MG63 (cell line): ENCODE data around the gene TOMT. TPM values are rescaled to one million over a fixed set of nuclear protein-coding genes. Genes with fewer than 3 reads are reported as not detected.

ENCODE experiments used
- DNase-seq: peaks from one replicate; pipeline ENCODE4 v3.0.0-alpha.2; 2020
- H3K27me3 ChIP-seq: fragments of 250-450 bp; sonication (Bioruptor Pico); 2 replicates; pipeline ENCODE4 v1.5.1; 2020; ENCODE audit warnings: mild to moderate bottlenecking, moderate library complexity
- H3K36me3 ChIP-seq: fragments of 250-450 bp; sonication (Bioruptor Pico); 2 replicates; pipeline ENCODE4 v1.5.1; 2020; ENCODE audit warnings: mild to moderate bottlenecking, moderate library complexity
- H3K4me3 ChIP-seq: fragments of 250-450 bp; sonication (Bioruptor Pico); 2 replicates; pipeline ENCODE4 v1.5.1; 2020; ENCODE audit warnings: mild to moderate bottlenecking, moderate library complexity
- H3K9me3 ChIP-seq: fragments of 250-450 bp; sonication (Bioruptor Pico); 2 replicates; pipeline ENCODE4 v1.5.1; 2020; ENCODE audit warnings: mild to moderate bottlenecking, moderate library complexity
- total RNA-seq: library from RNA; depleted of rRNA; stranded (reverse); fragments of >200 nt; shearing (Covaris generic); gene quantifications from 2 replicates; pipeline ENCODE4 v1.2.3, GENCODE V29; 2014; ENCODE audit warnings: low replicate concordance; rRNA removed

TOMT gene
- total RNA-seq: not detected in 2 replicates

DNA sequence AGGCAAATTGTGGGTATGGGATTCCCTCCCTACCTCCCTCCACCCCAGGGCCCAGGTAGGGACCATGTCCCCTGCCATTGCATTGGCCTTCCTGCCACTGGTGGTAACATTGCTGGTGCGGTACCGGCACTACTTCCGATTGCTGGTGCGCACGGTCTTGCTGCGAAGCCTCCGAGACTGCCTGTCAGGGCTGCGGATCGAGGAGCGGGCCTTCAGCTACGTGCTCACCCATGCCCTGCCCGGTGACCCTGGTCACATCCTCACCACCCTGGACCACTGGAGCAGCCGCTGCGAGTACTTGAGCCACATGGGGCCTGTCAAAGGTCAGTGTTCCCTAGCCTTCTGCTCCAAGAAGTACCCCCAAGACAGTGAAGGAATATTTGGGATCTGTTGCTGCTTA is at the start of gene TOMT:
TOMT (plus strand) TSS at position 37 of the 400 bp plus-strand sequence; CDS start at position 65, 28 bp downstream.
- Histone ChIP-seq H3K36me3 (peaks cover 38% of the 10 kb centered on the region), H3K27me3 (no peaks in the 10 kb centered on the region), H3K4me3 (no peak within 1 kb of the TSS), H3K9me3 (no peaks in the 10 kb centered on the region)
- no peak for DNase-seq

- DNase-seq: no peak
- Histone ChIP-seq H3K9me3 (no peaks in the 10 kb centered on the region), H3K27me3 (no peaks in the 10 kb centered on the region), H3K36me3 (peaks cover 49% of the 10 kb centered on the region), H3K4me3 (no peak overlapping the region)
Observed at GRCh38 chr11:72058416-72059034, 47.2 kb upstream of the TOMT start.

GRCh38 chr11:72061739-72062396 is 43.9 kb upstream of the TOMT start:
- Histone ChIP-seq H3K36me3 (peaks cover 58% of the 10 kb centered on the region), H3K27me3 (no peaks in the 10 kb centered on the region), H3K9me3 (no peaks in the 10 kb centered on the region), H3K4me3 (no peak overlapping the region)
- no peak for DNase-seq

DNA sequence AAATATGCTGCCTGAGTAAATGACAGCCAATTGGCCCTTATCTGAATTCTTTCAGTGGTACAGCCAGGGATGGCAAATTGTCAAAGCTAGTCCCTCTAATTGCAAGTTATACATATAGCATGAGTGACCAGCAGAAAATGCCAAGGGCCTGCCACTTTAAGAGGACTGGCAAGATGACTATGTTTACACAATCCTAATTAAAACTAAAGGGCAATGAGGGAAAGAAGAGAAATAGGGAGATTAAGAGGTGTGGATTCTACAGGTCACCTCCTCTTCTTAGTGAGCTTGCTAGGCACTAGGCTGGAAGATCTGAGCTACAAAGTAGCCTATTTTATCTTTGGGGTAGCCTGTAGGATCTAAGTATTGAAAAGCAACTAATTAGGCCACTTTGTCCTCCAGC is 38.9 kb upstream of the TOMT start:
- H3K9me3 ChIP-seq: no peaks in the 10 kb centered on the region
- DNase-seq: no peak
- no peak overlapping the region for H3K4me3 ChIP-seq
- peaks cover 71% of the 10 kb centered on the region for H3K36me3 ChIP-seq
- no peaks in the 10 kb centered on the region for H3K27me3 ChIP-seq

GRCh38 chr11:72067266-72067665 is 38.5 kb upstream of the TOMT start:
- peaks cover 68% of the 10 kb centered on the region for H3K36me3 ChIP-seq
- H3K27me3 ChIP-seq: no peaks in the 10 kb centered on the region
- H3K9me3 ChIP-seq: no peaks in the 10 kb centered on the region
- H3K4me3 ChIP-seq: no peak overlapping the region
- no peak for DNase-seq

DNA sequence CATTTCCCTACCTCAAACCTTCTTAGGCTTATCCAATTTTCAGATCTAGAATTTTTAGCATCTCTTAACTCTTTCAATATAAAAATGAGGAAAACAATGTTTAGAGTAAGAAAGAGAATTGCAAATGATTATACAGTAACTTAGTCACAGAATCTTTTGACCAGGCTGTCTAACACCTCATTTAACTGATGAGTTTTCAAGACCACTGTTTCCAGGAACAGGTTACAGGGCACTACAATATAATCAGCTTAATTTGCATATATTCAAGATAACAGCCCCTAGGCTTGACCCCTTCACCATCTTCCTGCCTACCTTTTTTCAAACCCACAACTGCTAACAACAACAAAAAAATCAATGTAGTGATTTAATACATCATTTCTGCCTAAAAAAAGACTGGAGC is 38.0 kb upstream of the TOMT start:
- Histone ChIP-seq H3K36me3 (peaks cover 64% of the 10 kb centered on the region), H3K4me3 (no peak overlapping the region), H3K9me3 (no peaks in the 10 kb centered on the region), H3K27me3 (no peaks in the 10 kb centered on the region)
- no peak for DNase-seq

- Histone ChIP-seq H3K9me3 (no peaks in the 10 kb centered on the region), H3K27me3 (no peaks in the 10 kb centered on the region), H3K36me3 (peaks cover 59% of the 10 kb centered on the region), H3K4me3 (peak overlapping the region; percentile 29)
- no peak for DNase-seq
Observed at GRCh38 chr11:72069200-72069599, 36.5 kb upstream of the TOMT start.

DNA sequence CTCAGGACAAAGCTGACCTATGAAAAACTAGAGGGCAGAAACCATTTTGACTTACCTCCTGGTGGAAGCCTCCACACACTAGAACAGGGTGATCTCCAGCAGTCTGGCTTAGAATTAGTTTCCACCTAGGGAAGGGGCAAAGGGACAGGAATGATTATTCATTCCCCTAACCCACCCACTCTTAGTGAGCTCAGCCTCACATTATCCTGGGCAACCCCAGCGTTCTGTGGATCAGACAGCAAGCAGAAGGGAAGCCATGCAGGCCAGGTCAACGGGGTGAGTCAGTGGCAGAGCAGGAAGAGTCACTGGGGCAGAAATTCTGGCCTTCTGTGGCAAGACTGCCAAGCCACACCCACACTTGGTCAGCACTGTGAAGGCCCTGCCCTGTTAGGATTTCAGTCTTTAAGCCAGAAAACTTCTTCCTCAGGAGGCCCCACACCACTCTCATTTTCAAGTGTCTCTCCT is 35.9 kb upstream of the TOMT start:
- peak; percentile 98 for DNase-seq
- Histone ChIP-seq H3K4me3 (peak overlapping the region; percentile 29), H3K27me3 (no peaks in the 10 kb centered on the region), H3K9me3 (no peaks in the 10 kb centered on the region), H3K36me3 (peaks cover 54% of the 10 kb centered on the region)

GRCh38 chr11:72070491-72070890 is 35.2 kb upstream of the TOMT start:
- no peak for DNase-seq
- H3K9me3 ChIP-seq: no peaks in the 10 kb centered on the region
- no peaks in the 10 kb centered on the region for H3K27me3 ChIP-seq
- peaks cover 56% of the 10 kb centered on the region for H3K36me3 ChIP-seq
- H3K4me3 ChIP-seq: peak overlapping the region; percentile 12; the same call in 1 of the 2 replicates

- Histone ChIP-seq H3K27me3 (no peaks in the 10 kb centered on the region), H3K36me3 (peaks cover 56% of the 10 kb centered on the region), H3K4me3 (no peak overlapping the region), H3K9me3 (no peaks in the 10 kb centered on the region)
- peak; percentile 77 for DNase-seq
Observed at GRCh38 chr11:72072348-72072747, 33.4 kb upstream of the TOMT start.

- no peaks in the 10 kb centered on the region for H3K27me3 ChIP-seq
- no peak for DNase-seq
- no peak overlapping the region for H3K4me3 ChIP-seq
- no peaks in the 10 kb centered on the region for H3K9me3 ChIP-seq
- H3K36me3 ChIP-seq: peaks cover 36% of the 10 kb centered on the region
Observed at GRCh38 chr11:72075109-72075508, 30.6 kb upstream of the TOMT start.

GRCh38 chr11:72075756-72076155 is 30.0 kb upstream of the TOMT start:
- no peak overlapping the region for H3K4me3 ChIP-seq
- H3K27me3 ChIP-seq: no peaks in the 10 kb centered on the region
- no peaks in the 10 kb centered on the region for H3K9me3 ChIP-seq
- no peak for DNase-seq
- H3K36me3 ChIP-seq: peaks cover 33% of the 10 kb centered on the region

- Histone ChIP-seq H3K9me3 (no peaks in the 10 kb centered on the region), H3K27me3 (no peaks in the 10 kb centered on the region), H3K4me3 (peak overlapping the region; percentile 93), H3K36me3 (peaks cover 25% of the 10 kb centered on the region)
- no peak for DNase-seq
Observed at GRCh38 chr11:72078477-72078876, 27.2 kb upstream of the TOMT start.

DNA sequence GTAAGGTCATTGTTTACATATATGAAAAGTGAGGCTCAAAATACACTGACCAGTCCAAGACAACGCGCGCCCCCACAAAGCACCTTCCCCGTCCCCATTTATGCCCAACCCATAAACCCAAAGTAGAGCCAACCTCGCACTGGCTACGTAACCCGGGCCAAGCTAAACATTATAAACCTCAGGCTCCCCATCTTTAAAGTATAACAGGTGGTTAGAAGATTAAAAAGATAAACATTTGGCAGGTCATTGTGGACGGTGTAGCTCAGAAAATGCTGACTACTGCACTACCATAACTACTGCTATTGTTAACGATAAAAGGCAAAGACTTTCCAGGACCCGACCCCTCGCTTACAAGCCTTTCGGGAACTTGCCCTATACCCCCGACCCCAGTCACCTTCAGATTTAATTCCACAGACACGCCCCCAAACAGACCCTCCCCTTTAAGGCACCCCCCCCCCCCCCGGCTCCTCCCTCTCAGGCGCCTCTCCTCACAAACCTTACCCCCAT is 25.9 kb upstream of the TOMT start:
- Histone ChIP-seq H3K4me3 (peak overlapping the region; percentile 93), H3K36me3 (peaks cover 25% of the 10 kb centered on the region), H3K27me3 (no peaks in the 10 kb centered on the region), H3K9me3 (no peaks in the 10 kb centered on the region)
- DNase-seq: no peak

DNA sequence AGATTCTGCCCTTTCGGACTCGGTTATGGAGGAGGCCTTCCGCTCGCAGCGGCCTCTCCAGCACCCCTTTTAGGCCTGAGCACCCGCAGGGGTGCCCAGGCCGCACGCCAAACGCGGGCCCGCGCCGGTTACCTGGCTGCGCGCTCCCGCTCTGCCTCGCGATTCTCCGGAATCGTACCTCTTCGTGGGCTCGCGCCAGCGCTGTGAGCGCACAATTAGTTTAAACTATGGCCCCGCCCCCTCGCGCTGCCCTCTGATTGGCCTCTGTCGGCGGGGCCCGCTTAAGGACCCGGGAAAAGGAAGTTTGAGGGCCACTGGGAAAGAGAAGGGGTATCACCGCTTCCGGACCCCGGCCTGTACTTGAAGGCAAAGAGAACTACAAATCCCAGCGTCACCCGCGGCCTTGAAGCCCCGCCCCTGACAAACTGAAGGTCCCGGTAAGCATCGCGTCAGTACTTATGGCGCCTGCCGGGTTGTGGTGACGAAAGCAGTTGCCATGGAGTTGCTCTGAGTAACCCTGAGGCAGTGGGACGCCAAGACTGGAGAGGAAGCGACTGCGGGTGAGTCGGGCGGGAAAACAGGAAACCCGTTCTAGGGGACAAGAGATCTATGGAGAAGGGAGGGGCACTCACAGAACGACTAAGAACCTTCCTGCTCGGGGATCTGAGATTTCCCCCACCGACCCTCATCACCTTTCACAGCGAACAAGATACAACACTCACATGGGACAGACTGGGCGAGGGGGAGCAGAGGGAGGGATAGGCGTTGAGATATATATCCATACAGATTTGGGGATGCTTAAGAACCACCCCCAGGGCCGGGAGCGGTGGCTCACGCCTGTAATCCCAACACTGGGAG is 25.2 kb upstream of the TOMT start, which contains the start of the genes LRRC51 and NUMA1:
LRRC51 (plus strand) TSS at position 525 of the 858 bp plus-strand sequence. CDS start 8,234 bp downstream, outside the sequence.
NUMA1 (minus strand) TSS at position 217 of the 858 bp plus-strand sequence. CDS start 44,599 bp downstream, outside the sequence.
- no peaks in the 10 kb centered on the region for H3K27me3 ChIP-seq
- DNase-seq: peak; percentile 99
- H3K9me3 ChIP-seq: no peaks in the 10 kb centered on the region
- H3K4me3 ChIP-seq: peak within 1 kb of the TSS; percentile 93
- peaks cover 19% of the 10 kb centered on the region for H3K36me3 ChIP-seq

DNA sequence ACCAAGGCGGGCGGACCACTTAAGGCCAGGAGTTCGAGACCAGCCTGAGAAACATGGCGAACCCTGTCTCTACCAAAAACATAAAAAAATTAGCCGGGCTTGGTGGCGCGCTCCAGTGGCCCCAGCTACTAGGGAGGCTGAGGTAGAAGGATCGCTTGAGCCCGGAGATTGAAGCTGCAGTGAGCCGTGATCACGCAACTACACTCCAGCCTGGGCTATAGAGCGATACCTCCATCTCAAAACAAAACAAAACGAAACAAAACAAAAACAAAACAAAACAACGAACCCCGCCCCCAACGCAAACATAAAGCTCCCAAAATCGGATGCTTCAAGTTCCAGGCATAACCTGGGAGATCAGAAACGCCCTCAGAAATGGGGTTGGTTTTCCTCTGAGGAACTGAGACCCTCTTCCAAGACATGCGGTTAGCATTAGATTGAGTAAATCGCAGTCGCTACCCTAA is 24.5 kb upstream of the TOMT start:
- DNase-seq: no peak

More for the DNA sequence above, 24.5 kb upstream of the TOMT start:
- Histone ChIP-seq H3K36me3 (peaks cover 13% of the 10 kb centered on the region), H3K9me3 (no peaks in the 10 kb centered on the region), H3K27me3 (no peaks in the 10 kb centered on the region), H3K4me3 (peak overlapping the region; percentile 93)
